Measurements from ENCODE around the gene USP34. TPM values are rescaled to one million over a fixed set of nuclear protein-coding genes. Genes with fewer than 3 reads are reported as not detected.
"Not testable (repeated sequence)": the region's sequence is repeated elsewhere in the genome, so short reads cannot be mapped to it uniquely, and the experiment has no call there.

USP34 gene
- total RNA-seq, 1 experiment from 2014 or later, result 76.3 TPM

- no peak for TF ChIP-seq MAX (IDR thresholded peaks at IDR 0.05)
- TF ChIP-seq YY1 (IDR thresholded peaks at IDR 0.05; ENCODE audit: extremely low read depth, insufficient replicate concordance, low read depth, low read length), result no peak
- TF ChIP-seq CBX3 (IDR thresholded peaks at IDR 0.05; ENCODE audit: low read depth), result no peak
- TF ChIP-seq SIN3A (IDR thresholded peaks at IDR 0.05; ENCODE audit: low read depth), result no peak
These were observed 22.7 kb downstream of the USP34 start (continued) for GRCh38 chr2:61448229-61448628.

- H3K4me3 ChIP-seq (replicated peaks in 1 of 2; ENCODE audit: low read depth in 1 of 2, low read length in 2 of 2); ATAC-seq; H3K4me1 ChIP-seq (ENCODE audit: control insufficient read depth in 1 of 2, insufficient read depth in 2 of 2, low read length in 2 of 2); H3K36me3 ChIP-seq (ENCODE audit: control insufficient read depth in 1 of 2, insufficient read depth in 2 of 2, low read length in 2 of 2); BruUV-seq (replicated peaks); H3K9me3 ChIP-seq (ENCODE audit: control insufficient read depth in 1 of 2, insufficient read depth in 1 of 2, low read depth in 1 of 2, low read length in 2 of 2); CTCF ChIA-PET; RAD21 ChIA-PET (ENCODE audit: low non-redundant PET in 1 of 2, low total read pairs in 2 of 2, uncharacterized antibody in 2 of 2, unreplicated experiment in 2 of 2); POLR2A ChIA-PET; H2AFZ ChIP-seq (ENCODE audit: low read depth, low read length, poor library complexity, severe bottlenecking); DNase-seq (ENCODE audit: low read depth, low spot score); H3K27me3 ChIP-seq (ENCODE audit: insufficient read depth, low read length); H3K4me2 ChIP-seq (ENCODE audit: low read length); H3K9ac ChIP-seq (ENCODE audit: low read length); H3K27ac ChIP-seq (ENCODE audit: low read depth, low read length); H3K9me2 ChIP-seq (ENCODE audit: insufficient read depth); intact Hi-C loops (cut with micrococcal nuclease): not testable (repeated sequence)
- peaks cover 99% of the 10 kb centered on the region for H3K79me2 ChIP-seq (ENCODE audit: insufficient read depth, low read length)
- H4K20me1 ChIP-seq (ENCODE audit: insufficient read depth), result peaks cover 16% of the 10 kb centered on the region; the same call in 1 of the 2 replicates
These were observed 23.9 kb downstream of the USP34 start for GRCh38 chr2:61446971-61447370.

- ATAC-seq (no peak), DNase-seq (ENCODE audit: low read depth, low spot score) (no peak)
- H3K27me3 ChIP-seq (ENCODE audit: insufficient read depth, low read length), result no peaks in the 10 kb centered on the region
- POLR2A ChIA-PET, result no interaction called here
- no peaks in the 10 kb centered on the region for H3K9me2 ChIP-seq (ENCODE audit: insufficient read depth)
- H3K27ac ChIP-seq (ENCODE audit: low read depth, low read length), result no peak overlapping the region
- no peak overlapping the region for H3K4me2 ChIP-seq (ENCODE audit: low read length)
- no TSS peak for BruUV-seq (replicated peaks)
- no peak overlapping the region for H3K4me3 ChIP-seq (replicated peaks in 1 of 2; ENCODE audit: low read depth in 1 of 2, low read length in 2 of 2)
- RAD21 ChIA-PET (ENCODE audit: low non-redundant PET in 1 of 2, low total read pairs in 2 of 2, uncharacterized antibody in 2 of 2, unreplicated experiment in 2 of 2), result no interaction called here
- intact Hi-C loops (cut with micrococcal nuclease), result no loop called here
- CTCF ChIA-PET, result no interaction called here
- H3K9me3 ChIP-seq (ENCODE audit: control insufficient read depth in 1 of 2, insufficient read depth in 1 of 2, low read depth in 1 of 2, low read length in 2 of 2), result no peaks in the 10 kb centered on the region
- no peak overlapping the region for H2AFZ ChIP-seq (ENCODE audit: low read depth, low read length, poor library complexity, severe bottlenecking)
- 0 out of 4 replicates have a peak, but pooled peaks cover 0 to 3% of the 10 kb centered on the region in 2 experiments for H3K36me3 ChIP-seq (ENCODE audit: control insufficient read depth in 1 of 2, insufficient read depth in 2 of 2, low read length in 2 of 2)
- H3K79me2 ChIP-seq (ENCODE audit: insufficient read depth, low read length), result peaks cover 98% of the 10 kb centered on the region
- peaks cover 14% of the 10 kb centered on the region; the same call in 1 of the 2 replicates for H4K20me1 ChIP-seq (ENCODE audit: insufficient read depth)
- H3K9ac ChIP-seq (ENCODE audit: low read length), result no peak overlapping the region
- TF ChIP-seq ZFX (IDR thresholded peaks at IDR 0.05) (no peak), SRF (IDR thresholded peaks at IDR 0.05; ENCODE audit: low read depth) (no peak), TCF7L2 (IDR thresholded peaks at IDR 0.05; ENCODE audit: borderline replicate concordance, extremely low read depth, insufficient read depth, insufficient read length) (no peak), MAX (IDR thresholded peaks at IDR 0.05) (no peak), EGR1 (IDR thresholded peaks at IDR 0.05; ENCODE audit: low read depth) (no peak)
- peaks cover 2 to 10% of the 10 kb centered on the region in 2 experiments; a peak in 1 of 4 replicates for H3K4me1 ChIP-seq (ENCODE audit: control insufficient read depth in 1 of 2, insufficient read depth in 2 of 2, low read length in 2 of 2)
These were observed 27.4 kb downstream of the USP34 start for GRCh38 chr2:61443342-61444041.

Data from HCT116 (cell line).